Epithelial cell of proximal tubule (primary cell): Measurements from ENCODE around the gene WDR18. TPM values are rescaled to one million over a fixed set of nuclear protein-coding genes. Genes with fewer than 3 reads are reported as not detected.

Source experiments
- DNase-seq: peaks from one replicate; pipeline ENCODE4 v3.0.0-alpha.2; 2011; ENCODE audit warnings: low read depth
- H3K4me3 ChIP-seq: 2 replicates; pipeline ENCODE4 v1.5.1; 2011; ENCODE audit warnings: low read depth, mild to moderate bottlenecking, low read length
- total RNA-seq: library from RNA; depleted of rRNA; stranded (reverse); fragments of >200 nt; gene quantifications from 2 replicates; pipeline ENCODE4 v1.2.3, GENCODE V29; 2015
- TF ChIP-seq, protein P1 (sequence below): conservative IDR thresholded peaks from 2 replicates; pipeline ENCODE4 v1.5.1; 2012; ENCODE audit warnings: low read depth, mild to moderate bottlenecking, low read length

WDR18 gene
- total RNA-seq, 1 donor from 2014 or later: 71.0 TPM

- TF ChIP-seq, protein P1, sequence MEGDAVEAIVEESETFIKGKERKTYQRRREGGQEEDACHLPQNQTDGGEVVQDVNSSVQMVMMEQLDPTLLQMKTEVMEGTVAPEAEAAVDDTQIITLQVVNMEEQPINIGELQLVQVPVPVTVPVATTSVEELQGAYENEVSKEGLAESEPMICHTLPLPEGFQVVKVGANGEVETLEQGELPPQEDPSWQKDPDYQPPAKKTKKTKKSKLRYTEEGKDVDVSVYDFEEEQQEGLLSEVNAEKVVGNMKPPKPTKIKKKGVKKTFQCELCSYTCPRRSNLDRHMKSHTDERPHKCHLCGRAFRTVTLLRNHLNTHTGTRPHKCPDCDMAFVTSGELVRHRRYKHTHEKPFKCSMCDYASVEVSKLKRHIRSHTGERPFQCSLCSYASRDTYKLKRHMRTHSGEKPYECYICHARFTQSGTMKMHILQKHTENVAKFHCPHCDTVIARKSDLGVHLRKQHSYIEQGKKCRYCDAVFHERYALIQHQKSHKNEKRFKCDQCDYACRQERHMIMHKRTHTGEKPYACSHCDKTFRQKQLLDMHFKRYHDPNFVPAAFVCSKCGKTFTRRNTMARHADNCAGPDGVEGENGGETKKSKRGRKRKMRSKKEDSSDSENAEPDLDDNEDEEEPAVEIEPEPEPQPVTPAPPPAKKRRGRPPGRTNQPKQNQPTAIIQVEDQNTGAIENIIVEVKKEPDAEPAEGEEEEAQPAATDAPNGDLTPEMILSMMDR: no peak
- no peak for DNase-seq
- H3K4me3 ChIP-seq: no peak overlapping the region
Measured at GRCh38 chr19:1009041-1009980, 25.2 kb downstream of the WDR18 start.

DNA sequence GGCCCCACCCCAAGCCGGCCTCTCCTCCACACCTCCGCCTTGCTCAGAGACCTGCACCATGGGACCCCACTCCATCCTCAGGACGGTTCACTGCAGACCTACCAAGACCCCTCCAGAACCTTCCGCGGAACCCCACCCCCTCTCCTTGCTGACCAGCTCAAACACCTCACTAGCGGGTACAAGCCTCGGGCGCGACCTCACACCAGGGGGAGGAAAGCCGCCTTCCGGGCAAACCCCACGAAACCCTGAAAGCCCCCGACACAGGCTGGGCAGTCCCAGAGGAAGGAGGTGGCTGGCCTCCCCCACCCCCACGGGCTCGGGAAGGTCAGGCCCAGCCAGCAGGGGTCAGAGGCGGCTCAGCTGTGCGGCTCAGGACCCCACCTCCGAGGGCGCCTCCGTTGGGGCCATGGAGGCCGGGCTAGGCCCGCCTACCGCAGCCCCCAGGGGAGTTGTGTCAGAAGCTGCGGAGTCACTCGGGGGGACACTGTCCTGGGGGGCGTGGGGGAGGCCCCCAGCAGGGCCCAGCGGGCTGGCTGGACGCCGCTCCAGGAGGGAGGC lies 25.9 kb downstream of the WDR18 start:
- H3K4me3 ChIP-seq: no peak overlapping the region
- DNase-seq: no peak
- TF ChIP-seq, protein P1: no peak

GRCh38 chr19:1010586-1011510 lies 26.7 kb downstream of the WDR18 start:
- no peak for DNase-seq
- H3K4me3 ChIP-seq: no peak overlapping the region
- TF ChIP-seq, protein P1: no peak

GRCh38 chr19:1011831-1012333 lies 27.7 kb downstream of the WDR18 start:
- H3K4me3 ChIP-seq: no peak overlapping the region
- DNase-seq: no peak
- TF ChIP-seq, protein P1: no peak

DNA sequence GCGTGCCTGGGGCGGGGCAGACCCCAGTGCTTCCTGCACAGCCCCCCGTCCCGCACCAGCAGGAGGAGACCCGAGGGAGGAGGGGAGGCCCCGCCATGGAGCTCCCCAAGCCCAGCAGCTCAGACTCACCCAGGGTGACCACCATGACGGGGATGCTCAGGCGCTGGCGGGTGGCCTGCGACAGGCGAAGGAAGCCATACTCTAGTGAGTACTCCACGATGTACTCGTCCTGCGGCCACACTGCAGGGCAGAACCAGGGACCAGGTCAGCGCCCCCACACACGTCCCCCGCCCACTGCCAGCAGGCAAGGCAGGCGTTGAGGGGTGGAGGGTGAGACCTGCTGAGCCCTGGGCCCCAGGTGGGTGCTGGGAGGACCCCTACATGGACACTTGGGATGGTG lies 28.2 kb downstream of the WDR18 start:
- no peak for DNase-seq
- no peak overlapping the region for H3K4me3 ChIP-seq
- TF ChIP-seq, protein P1: no peak

GRCh38 chr19:1013218-1013617 lies 29.1 kb downstream of the WDR18 start:
- no peak for DNase-seq
- TF ChIP-seq, protein P1: no peak
- H3K4me3 ChIP-seq: no peak overlapping the region
